Mononuclear cell (primary cell): ENCODE measurements around the gene HACD4. TPM values are rescaled to one million over a fixed set of nuclear protein-coding genes. Genes with fewer than 3 reads are reported as not detected.

ENCODE experiments used
- H3K27me3 ChIP-seq: 2 replicates; pipeline ENCODE4 v1.6.0; 2011; ENCODE audit warnings: low read length, control low read depth; ENCODE audit not compliant: insufficient read depth
- H3K4me1 ChIP-seq: 2 replicates; pipeline ENCODE4 v1.5.1; 2011; ENCODE audit warnings: mild to moderate bottlenecking, low read length, control low read depth; ENCODE audit not compliant: insufficient read depth
- H3K4me3 ChIP-seq: 2 replicates; pipeline ENCODE4 v1.5.1; 2011; ENCODE audit warnings: mild to moderate bottlenecking, low read length, moderate library complexity
- H3K9me3 ChIP-seq: 2 replicates; pipeline ENCODE4 v1.5.1; 2011; ENCODE audit warnings: low read depth, mild to moderate bottlenecking, control low read depth, low read length
- total RNA-seq: library from RNA; depleted of rRNA; stranded (reverse); fragments of >200 nt; gene quantifications from one replicate; pipeline ENCODE4 v1.2.3, GENCODE V29; 2012

The HACD4 gene
- total RNA-seq, 1 donor, result 25.4 TPM

DNA sequence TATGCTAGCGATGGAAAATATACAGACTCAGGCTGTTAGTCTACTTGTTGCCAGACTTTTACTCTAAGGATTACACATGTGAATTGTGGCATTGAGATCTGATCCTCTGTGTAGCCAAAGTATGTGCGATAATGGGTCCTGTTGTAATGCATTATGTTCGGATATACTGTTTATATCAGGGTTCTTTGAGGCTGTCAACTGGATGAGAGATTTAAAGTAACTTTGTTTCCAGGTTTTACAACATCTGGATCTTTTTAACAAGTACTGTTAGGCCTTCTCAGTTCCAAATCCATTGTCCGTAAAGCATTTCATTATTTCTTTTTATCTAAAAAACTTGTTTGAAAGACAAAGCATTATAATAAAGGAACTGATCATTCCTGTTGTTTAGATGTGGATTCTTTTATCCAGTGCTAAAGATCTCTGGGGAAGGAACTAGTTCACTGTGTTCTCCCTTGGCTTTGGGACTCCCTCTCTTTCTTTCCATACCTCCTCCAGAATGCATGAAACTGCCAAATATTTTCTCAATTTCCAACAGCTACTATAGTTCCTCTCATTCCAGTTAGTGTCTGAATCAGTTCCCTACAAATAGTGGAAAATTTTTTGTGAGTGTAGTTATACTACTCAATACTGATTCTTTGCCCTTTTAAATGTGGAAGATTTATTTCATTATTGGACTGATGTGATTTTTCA, 68.8 kb downstream of the HACD4 start:
- Histone ChIP-seq H3K27me3 (no peaks in the 10 kb centered on the region), H3K4me1 (no peaks in the 10 kb centered on the region), H3K4me3 (no peak overlapping the region)

DNA sequence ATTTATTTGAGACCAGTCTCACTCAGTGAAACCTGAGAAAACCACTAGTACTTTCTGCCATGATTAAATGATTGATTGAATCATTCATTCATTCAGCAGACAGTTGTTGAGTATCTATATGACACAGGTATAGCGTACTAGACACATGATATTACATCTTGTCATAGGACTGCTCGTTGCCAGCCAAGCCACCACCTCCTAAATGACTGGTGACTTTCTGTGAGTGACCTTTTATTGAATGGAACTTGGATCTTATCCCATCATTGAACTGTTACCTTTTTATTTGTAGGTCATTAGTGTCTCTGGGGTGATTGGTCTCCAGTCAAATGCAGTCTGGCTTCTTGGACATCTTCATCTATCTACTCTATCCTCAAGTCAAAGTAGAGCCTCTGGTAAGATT, 80.7 kb downstream of the HACD4 start:
- Histone ChIP-seq H3K4me3 (no peak overlapping the region), H3K4me1 (no peaks in the 10 kb centered on the region), H3K9me3 (no peaks in the 10 kb centered on the region), H3K27me3 (no peaks in the 10 kb centered on the region)

More for the DNA sequence above, 68.8 kb downstream of the HACD4 start:
- H3K9me3 ChIP-seq, result no peaks in the 10 kb centered on the region

Other genes starting within 250 kb of the HACD4 start
- gene IFNB1, start 46.3 kb upstream of the HACD4 start, total RNA-seq, result 7.8 TPM
- gene IFNW1, start 110.2 kb upstream of the HACD4 start, total RNA-seq, result 0.10 TPM
- gene IFNA21, start 135.0 kb upstream of the HACD4 start, total RNA-seq, result not detected
- not detected for gene IFNA4, start 155.9 kb upstream of the HACD4 start, total RNA-seq
- not detected for gene IFNA7, start 170.6 kb upstream of the HACD4 start, total RNA-seq
- gene IFNA10, start 175.5 kb upstream of the HACD4 start, total RNA-seq, result not detected
- gene IFNA16, start 185.7 kb upstream of the HACD4 start, total RNA-seq, result not detected
- gene IFNA17, start 196.6 kb upstream of the HACD4 start, total RNA-seq, result not detected
- gene IFNA14, start 208.4 kb upstream of the HACD4 start, total RNA-seq, result not detected